ENCODE results near the gene AKAP11.

The AKAP11 gene

GRCh38 chr13:42258747-42259146, 13.2 kb upstream of the AKAP11 start:
- DNase-seq (ENCODE audit: low read depth, low spot score) = no peak
- TF ChIP-seq, protein P1, sequence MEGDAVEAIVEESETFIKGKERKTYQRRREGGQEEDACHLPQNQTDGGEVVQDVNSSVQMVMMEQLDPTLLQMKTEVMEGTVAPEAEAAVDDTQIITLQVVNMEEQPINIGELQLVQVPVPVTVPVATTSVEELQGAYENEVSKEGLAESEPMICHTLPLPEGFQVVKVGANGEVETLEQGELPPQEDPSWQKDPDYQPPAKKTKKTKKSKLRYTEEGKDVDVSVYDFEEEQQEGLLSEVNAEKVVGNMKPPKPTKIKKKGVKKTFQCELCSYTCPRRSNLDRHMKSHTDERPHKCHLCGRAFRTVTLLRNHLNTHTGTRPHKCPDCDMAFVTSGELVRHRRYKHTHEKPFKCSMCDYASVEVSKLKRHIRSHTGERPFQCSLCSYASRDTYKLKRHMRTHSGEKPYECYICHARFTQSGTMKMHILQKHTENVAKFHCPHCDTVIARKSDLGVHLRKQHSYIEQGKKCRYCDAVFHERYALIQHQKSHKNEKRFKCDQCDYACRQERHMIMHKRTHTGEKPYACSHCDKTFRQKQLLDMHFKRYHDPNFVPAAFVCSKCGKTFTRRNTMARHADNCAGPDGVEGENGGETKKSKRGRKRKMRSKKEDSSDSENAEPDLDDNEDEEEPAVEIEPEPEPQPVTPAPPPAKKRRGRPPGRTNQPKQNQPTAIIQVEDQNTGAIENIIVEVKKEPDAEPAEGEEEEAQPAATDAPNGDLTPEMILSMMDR (IDR thresholded peaks at IDR 0.05; ENCODE audit: low read depth, low read length) = no peak
- no peak overlapping the region for H3K4me3 ChIP-seq (ENCODE audit: low read depth, low read length)
- in situ Hi-C loops (cut with HindIII; ENCODE audit: low sequenced_read_pairs) = no loop called here

DNA sequence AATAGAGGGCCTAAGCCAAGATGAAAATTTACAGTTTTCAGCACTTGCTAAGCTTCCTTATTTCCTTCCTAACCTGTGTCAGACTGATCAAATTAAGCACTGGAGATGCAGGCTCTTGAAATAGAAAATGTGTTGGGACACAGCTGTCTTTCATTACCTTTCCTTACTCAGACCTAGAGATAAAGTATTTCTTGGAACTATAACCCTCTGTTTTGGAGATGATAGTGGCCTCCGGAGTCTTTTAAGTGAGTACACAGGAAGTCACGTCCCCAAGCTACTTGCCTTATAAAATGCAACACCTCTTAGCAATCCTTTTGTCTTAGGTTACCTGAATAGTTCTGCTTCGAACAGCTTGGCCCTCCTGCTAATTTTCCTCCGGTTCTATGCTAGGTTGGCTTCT, 12.4 kb upstream of the AKAP11 start:
- TF ChIP-seq, protein P1 (IDR thresholded peaks at IDR 0.05; ENCODE audit: low read depth, low read length) = no peak
- no peak overlapping the region for H3K4me3 ChIP-seq (ENCODE audit: low read depth, low read length)
- DNase-seq (ENCODE audit: low read depth, low spot score) = no peak
- in situ Hi-C loops (cut with HindIII; ENCODE audit: low sequenced_read_pairs) = no loop called here

GRCh38 chr13:42260903-42261654, 10.9 kb upstream of the AKAP11 start:
- in situ Hi-C loops (cut with HindIII; ENCODE audit: low sequenced_read_pairs) = no loop called here
- TF ChIP-seq, protein P1 (IDR thresholded peaks at IDR 0.05; ENCODE audit: low read depth, low read length) = no peak
- H3K4me3 ChIP-seq (ENCODE audit: low read depth, low read length) = no peak overlapping the region
- no peak for DNase-seq (ENCODE audit: low read depth, low spot score)

- TF ChIP-seq, protein P1 (IDR thresholded peaks at IDR 0.05; ENCODE audit: low read depth, low read length) = no peak
- DNase-seq (ENCODE audit: low read depth, low spot score) = peak; percentile 55
- in situ Hi-C loops (cut with HindIII; ENCODE audit: low sequenced_read_pairs) = no loop called here
- no peak overlapping the region for H3K4me3 ChIP-seq (ENCODE audit: low read depth, low read length)
Observed at GRCh38 chr13:42266473-42266872, 5.5 kb upstream of the AKAP11 start.

GRCh38 chr13:42270160-42270856, 1.6 kb upstream of the AKAP11 start:
- H3K4me3 ChIP-seq (ENCODE audit: low read depth, low read length) = no peak overlapping the region
- in situ Hi-C loops (cut with HindIII; ENCODE audit: low sequenced_read_pairs) = no loop called here
- no peak for DNase-seq (ENCODE audit: low read depth, low spot score)
- TF ChIP-seq, protein P1 (IDR thresholded peaks at IDR 0.05; ENCODE audit: low read depth, low read length) = no peak

DNA sequence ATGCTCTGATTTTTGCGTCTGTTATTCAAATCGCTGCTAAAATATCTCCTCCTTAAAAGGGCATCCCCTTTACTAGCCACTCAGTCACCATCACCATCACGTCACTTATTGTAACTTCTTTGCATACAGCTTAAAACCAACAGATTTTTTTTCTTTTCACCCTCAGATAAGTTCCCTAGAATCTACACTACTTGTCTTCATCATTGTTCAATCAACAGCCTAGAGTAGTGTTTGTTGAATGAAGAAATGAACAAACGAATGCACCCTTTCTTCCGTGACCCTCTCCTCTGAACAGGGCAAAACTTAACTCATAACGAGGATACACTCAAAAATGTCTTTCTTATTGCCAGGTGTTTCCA, 1.1 kb upstream of the AKAP11 start:
- H3K4me3 ChIP-seq (ENCODE audit: low read depth, low read length) = peak overlapping the region; percentile 56
- TF ChIP-seq, protein P1 (IDR thresholded peaks at IDR 0.05; ENCODE audit: low read depth, low read length) = no peak
- DNase-seq (ENCODE audit: low read depth, low spot score) = no peak
- in situ Hi-C loops (cut with HindIII; ENCODE audit: low sequenced_read_pairs) = no loop called here

Measured in astrocyte of the spinal cord (primary cell).